LNCaP clone FGC (cell line): ENCODE data around the gene NRXN3.
"Not testable (repeated sequence)": the region's sequence is repeated elsewhere in the genome, so short reads cannot be mapped to it uniquely, and the experiment has no call there.

Experiments
- DNase-seq: peaks from one replicate; pipeline ENCODE4 v3.0.0-alpha.2; 2011; ENCODE audit warnings: low read depth
- H3K4me3 ChIP-seq: 2 replicates; pipeline ENCODE4 v1.5.1; 2011; ENCODE audit warnings: mild to moderate bottlenecking, low read depth, low read length, control low read depth
- TF ChIP-seq, protein P1 (sequence below): IDR thresholded peaks from 2 replicates; pipeline ENCODE4 v1.5.1; 2012; ENCODE audit warnings: mild to moderate bottlenecking; ENCODE audit not compliant: control insufficient read depth, insufficient read depth; ENCODE audit errors: extremely low read depth

NRXN3 gene

DNA sequence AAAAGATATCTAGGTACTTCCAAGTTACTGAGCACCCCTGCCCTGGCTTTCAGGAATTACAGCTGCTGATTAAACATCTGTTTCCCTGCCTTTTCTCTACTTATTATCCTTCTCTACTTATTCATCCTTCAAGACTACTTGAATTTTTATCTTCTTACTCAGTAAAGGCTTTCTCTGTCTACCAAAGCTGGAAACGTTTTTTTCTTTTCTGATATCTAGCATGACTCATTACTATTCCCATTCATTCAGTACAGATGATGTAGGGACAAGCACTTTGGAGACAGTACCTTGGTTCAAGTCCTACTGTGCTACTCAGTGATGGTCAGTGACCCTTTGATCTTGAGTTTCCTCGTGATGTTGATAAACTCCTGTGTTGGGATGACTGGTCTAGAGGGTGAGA lies 848.7 kb downstream of the NRXN3 start:
- DNase-seq = no peak
- TF ChIP-seq, protein P1, sequence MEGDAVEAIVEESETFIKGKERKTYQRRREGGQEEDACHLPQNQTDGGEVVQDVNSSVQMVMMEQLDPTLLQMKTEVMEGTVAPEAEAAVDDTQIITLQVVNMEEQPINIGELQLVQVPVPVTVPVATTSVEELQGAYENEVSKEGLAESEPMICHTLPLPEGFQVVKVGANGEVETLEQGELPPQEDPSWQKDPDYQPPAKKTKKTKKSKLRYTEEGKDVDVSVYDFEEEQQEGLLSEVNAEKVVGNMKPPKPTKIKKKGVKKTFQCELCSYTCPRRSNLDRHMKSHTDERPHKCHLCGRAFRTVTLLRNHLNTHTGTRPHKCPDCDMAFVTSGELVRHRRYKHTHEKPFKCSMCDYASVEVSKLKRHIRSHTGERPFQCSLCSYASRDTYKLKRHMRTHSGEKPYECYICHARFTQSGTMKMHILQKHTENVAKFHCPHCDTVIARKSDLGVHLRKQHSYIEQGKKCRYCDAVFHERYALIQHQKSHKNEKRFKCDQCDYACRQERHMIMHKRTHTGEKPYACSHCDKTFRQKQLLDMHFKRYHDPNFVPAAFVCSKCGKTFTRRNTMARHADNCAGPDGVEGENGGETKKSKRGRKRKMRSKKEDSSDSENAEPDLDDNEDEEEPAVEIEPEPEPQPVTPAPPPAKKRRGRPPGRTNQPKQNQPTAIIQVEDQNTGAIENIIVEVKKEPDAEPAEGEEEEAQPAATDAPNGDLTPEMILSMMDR = no peak
- H3K4me3 ChIP-seq = no peak overlapping the region

DNA sequence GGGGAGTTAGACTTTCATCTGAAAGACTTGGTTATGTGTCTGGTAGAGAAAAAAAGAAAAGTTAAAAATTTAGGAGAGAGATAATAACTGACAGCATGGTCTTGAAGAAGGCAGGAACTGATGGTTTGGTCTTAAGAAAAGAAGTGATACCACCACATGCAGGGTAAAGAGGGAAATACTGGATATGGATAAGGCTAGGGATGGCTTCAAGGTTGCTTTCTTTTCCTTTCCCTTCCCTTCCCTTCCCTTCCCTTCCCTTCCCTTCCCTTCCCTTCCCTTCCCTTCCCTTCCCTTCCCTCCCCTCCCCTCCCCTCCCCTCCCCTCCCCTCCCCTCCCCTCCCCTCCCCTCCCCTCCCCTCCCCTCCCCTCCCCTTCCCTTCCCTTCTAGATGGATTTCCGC lies 849.7 kb downstream of the NRXN3 start:
- not testable (repeated sequence) for DNase-seq, H3K4me3 ChIP-seq

DNA sequence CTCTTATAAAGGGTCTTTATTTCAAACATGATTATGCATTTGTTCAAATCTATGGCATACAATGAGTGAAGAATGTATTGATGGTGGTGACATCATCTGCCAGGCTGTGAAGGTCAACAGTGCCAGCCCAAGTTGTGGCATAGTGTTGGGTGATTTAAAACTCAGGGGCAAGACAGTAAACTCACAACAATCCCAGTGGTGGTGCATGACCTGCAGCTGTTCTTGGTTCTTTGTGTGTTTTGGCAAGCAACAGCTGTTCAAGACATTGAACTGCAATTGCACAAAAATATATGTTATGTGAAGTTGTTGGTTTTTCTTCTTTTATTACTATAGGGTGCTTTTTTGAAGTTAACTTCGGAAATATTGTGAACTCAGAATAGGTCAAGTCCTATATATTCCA lies 851.6 kb downstream of the NRXN3 start:
- no peak for DNase-seq
- TF ChIP-seq, protein P1 = no peak
- H3K4me3 ChIP-seq = no peak overlapping the region

DNA sequence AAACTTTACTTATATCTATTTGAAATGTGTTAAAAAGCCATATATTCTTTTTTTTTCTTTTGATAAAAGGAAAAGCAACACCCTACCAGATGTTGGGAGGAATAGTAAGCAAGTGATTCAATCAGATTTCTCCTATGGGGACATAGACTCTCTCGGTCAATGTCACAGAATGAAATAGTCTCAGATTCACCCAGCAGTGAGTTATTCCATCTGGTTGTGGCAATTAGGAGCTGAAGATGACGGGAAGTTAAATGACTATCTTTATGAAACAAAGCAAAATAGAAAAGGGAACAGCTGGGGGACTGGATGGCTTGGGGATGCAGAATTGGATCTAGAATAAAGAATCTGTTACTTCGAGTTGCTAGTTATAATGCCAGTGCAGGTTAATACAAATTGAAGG lies 857.0 kb downstream of the NRXN3 start:
- no peak overlapping the region for H3K4me3 ChIP-seq
- TF ChIP-seq, protein P1 = no peak

DNA sequence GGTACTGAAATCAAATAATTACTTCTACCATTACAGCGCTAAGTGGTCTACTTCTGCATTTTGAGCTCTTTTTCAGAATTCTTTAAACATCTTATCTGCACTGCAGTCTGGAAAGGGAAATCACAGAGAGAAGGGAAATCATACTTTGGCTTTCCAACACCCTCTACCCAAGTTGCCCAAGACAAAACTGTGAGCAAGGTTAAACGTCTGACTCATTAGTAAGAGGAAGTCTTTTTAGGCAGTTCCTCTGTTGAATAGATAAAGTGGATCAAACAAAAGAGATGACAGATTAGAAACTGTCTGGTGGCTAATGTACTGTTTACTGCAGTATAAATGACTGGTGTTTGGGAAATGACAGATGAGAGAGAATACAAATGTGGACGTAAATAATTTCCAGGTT lies 858.1 kb downstream of the NRXN3 start:
- TF ChIP-seq, protein P1 = no peak
- H3K4me3 ChIP-seq = no peak overlapping the region
- no peak for DNase-seq

More for the DNA sequence above, 857.0 kb downstream of the NRXN3 start:
- no peak for DNase-seq

DNA sequence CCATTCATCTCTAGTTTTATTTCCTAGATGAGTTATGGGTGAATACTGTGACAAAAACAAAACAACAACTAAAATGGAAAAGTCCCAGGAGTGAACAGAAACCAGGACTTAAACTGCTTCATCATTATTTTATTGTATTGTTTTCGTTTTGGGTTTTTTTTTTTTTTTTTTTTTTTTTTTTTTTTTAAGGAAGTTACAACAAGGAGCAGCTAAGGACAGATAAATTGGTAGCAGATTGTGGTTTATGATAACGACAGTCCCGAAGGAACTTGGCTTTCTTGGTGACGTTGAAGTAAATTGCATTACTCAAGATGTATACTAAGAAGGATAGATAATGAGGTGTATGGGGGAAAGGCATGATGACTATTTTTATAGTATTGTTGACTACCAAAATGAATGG lies 866.3 kb downstream of the NRXN3 start:
- TF ChIP-seq, protein P1 = no peak
- no peak for DNase-seq
- no peak overlapping the region for H3K4me3 ChIP-seq

DNA sequence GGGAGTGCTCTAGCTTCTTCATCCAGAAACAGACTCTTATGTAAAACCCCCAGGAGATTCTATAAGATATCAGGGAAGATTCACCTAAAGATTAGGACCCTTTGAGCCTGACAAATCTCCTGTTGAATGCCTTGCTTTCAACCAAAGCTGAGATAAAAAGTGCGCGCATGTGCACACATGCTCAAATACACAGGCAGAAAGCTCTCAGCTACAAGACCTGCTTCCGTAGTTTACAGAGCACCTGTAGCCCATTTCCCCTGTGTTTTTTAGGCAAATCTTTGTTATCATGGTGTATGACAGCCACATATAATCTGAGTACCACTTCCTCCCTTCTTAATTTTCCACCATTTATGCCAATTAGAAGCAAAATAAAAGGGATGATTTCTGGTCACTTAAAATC lies 866.9 kb downstream of the NRXN3 start:
- no peak for DNase-seq
- TF ChIP-seq, protein P1 = no peak
- H3K4me3 ChIP-seq = no peak overlapping the region
